SH-SY5Y (cell line): ENCODE data around the gene CNTNAP5.

Source experiments
- GATA2 ChIP-seq: IDR thresholded peaks from 2 replicates; pipeline ENCODE4 v1.6.1; 2011; ENCODE audit warnings: mild to moderate bottlenecking, low read depth, low read length
- GATA3 ChIP-seq: IDR thresholded peaks from 2 replicates; pipeline ENCODE4 v1.6.1; 2011; ENCODE audit warnings: low read depth, mild to moderate bottlenecking, low read length, moderate library complexity

GRCh38 chr2:124763611-124764010 lies 738.5 kb downstream of the CNTNAP5 start:
- TF ChIP-seq GATA2: no peak
- TF ChIP-seq GATA3: no peak
